Effector memory CD8-positive, alpha-beta T cell (primary cell): ENCODE data around the gene CXCL1.

Experiments
- ATAC-seq: fragments of 150-1000 bp; cut with Tn5 transposase; replicated peaks from 2 replicates; pipeline ENCODE4 v1.10.0; 2021; ENCODE audit warnings: mild to moderate bottlenecking, moderate library complexity
- DNase-seq, 3 experiments: peaks; one replicate each; pipeline ENCODE4 v3.0.0; 2021
- H3K27ac Mint-ChIP-seq, 2 donors: one replicate each; pipeline ENCODE4 v1.8.0; 2022; ENCODE audit warnings: mild to moderate bottlenecking in 2 of 2, mixed read lengths in 2 of 2, moderate library complexity in 2 of 2
- H3K27me3 Mint-ChIP-seq, 2 donors: one replicate each; pipeline ENCODE4 v1.8.0; 2022; ENCODE audit warnings: mixed read lengths in 2 of 2
- H3K36me3 Mint-ChIP-seq: one replicate; pipeline ENCODE4 v1.8.0; 2022; ENCODE audit warnings: mild to moderate bottlenecking, moderate library complexity, mixed read lengths; ENCODE audit not compliant: insufficient read depth
- H3K4me1 Mint-ChIP-seq, 2 donors: one replicate each; pipeline ENCODE4 v1.8.0; 2022; ENCODE audit warnings: low read depth in 2 of 2, mixed read lengths in 2 of 2
- H3K4me3 Mint-ChIP-seq, 2 donors: one replicate each; pipeline ENCODE4 v1.8.0; 2022; ENCODE audit warnings: mild to moderate bottlenecking in 2 of 2, mixed read lengths in 2 of 2, moderate library complexity in 2 of 2
- H3K9me3 Mint-ChIP-seq, 2 donors: one replicate each; pipeline ENCODE4 v1.8.0; 2022; ENCODE audit warnings: mixed read lengths in 2 of 2

The CXCL1 gene

GRCh38 chr4:73872316-73873108 lies 3.3 kb downstream of the CXCL1 start:
- ATAC-seq (no peak), DNase-seq (no peak)
- Mint-ChIP-seq H3K27me3 (peaks cover 11 to 20% of the 10 kb centered on the region in 2 donors), H3K9me3 (peaks cover 5 to 7% of the 10 kb centered on the region in 2 donors), H3K4me1 (no peaks in the 10 kb centered on the region), H3K4me3 (no peak overlapping the region), H3K36me3 (no peaks in the 10 kb centered on the region), H3K27ac (no peak overlapping the region)

GRCh38 chr4:73874386-73874785 lies 5.2 kb downstream of the CXCL1 start:
- Mint-ChIP-seq H3K36me3 (no peaks in the 10 kb centered on the region), H3K9me3 (peaks cover 5 to 7% of the 10 kb centered on the region in 2 donors), H3K4me3 (no peak overlapping the region), H3K27ac (no peak overlapping the region), H3K4me1 (no peaks in the 10 kb centered on the region), H3K27me3 (peaks cover 0 to 5% of the 10 kb centered on the region in 2 donors)
- no peak for DNase-seq
- ATAC-seq = no peak

DNA sequence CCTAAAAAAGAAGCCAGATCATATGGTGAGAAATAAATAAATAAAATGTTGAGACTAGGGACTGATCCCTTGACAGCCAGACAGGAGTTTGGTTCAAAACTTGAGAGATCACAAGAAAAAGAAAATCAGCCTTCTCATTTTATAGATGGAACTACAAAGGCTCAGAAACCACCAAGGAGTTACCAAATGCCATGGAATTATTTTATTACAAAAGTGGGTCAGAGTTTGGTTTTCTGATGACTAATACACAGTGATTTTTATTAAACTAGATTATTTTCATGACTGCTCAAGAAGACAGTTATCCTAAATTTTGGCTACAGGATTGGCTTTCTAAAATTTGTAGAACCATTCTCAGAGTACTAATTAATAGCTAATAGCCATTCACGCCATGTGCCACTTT lies 6.2 kb downstream of the CXCL1 start:
- DNase-seq (no peak), ATAC-seq (no peak)
- peaks cover 5 to 7% of the 10 kb centered on the region in 2 donors for H3K9me3 Mint-ChIP-seq
- no peaks in the 10 kb centered on the region for H3K36me3 Mint-ChIP-seq
- H3K4me3 Mint-ChIP-seq = no peak overlapping the region
- no peaks in the 10 kb centered on the region for H3K4me1 Mint-ChIP-seq
- no peaks in the 10 kb centered on the region for H3K27me3 Mint-ChIP-seq
- H3K27ac Mint-ChIP-seq = no peak overlapping the region

- Mint-ChIP-seq H3K9me3 (peaks cover 0 to 4% of the 10 kb centered on the region in 2 donors), H3K27ac (no peak overlapping the region), H3K36me3 (no peaks in the 10 kb centered on the region), H3K27me3 (no peaks in the 10 kb centered on the region), H3K4me3 (no peak overlapping the region), H3K4me1 (no peaks in the 10 kb centered on the region)
- ATAC-seq (no peak), DNase-seq (no peak)
Measured at GRCh38 chr4:73883306-73883705, 14.1 kb downstream of the CXCL1 start.

- ATAC-seq (no peak), DNase-seq (no peak)
- H3K27ac Mint-ChIP-seq = no peak overlapping the region
- no peaks in the 10 kb centered on the region for H3K4me1 Mint-ChIP-seq
- H3K27me3 Mint-ChIP-seq = no peaks in the 10 kb centered on the region
- H3K36me3 Mint-ChIP-seq = no peaks in the 10 kb centered on the region
- peaks cover 0 to 4% of the 10 kb centered on the region in 2 donors for H3K9me3 Mint-ChIP-seq
- no peak overlapping the region for H3K4me3 Mint-ChIP-seq
Measured at GRCh38 chr4:73885574-73886267, 16.5 kb downstream of the CXCL1 start.

GRCh38 chr4:73891326-73891725 lies 22.1 kb downstream of the CXCL1 start:
- no peak for DNase-seq
- no peak for ATAC-seq
- Mint-ChIP-seq H3K4me3 (no peak overlapping the region), H3K27me3 (no peaks in the 10 kb centered on the region), H3K4me1 (no peaks in the 10 kb centered on the region), H3K9me3 (peaks cover 0 to 2% of the 10 kb centered on the region in 2 donors), H3K36me3 (no peaks in the 10 kb centered on the region), H3K27ac (no peak overlapping the region)

DNA sequence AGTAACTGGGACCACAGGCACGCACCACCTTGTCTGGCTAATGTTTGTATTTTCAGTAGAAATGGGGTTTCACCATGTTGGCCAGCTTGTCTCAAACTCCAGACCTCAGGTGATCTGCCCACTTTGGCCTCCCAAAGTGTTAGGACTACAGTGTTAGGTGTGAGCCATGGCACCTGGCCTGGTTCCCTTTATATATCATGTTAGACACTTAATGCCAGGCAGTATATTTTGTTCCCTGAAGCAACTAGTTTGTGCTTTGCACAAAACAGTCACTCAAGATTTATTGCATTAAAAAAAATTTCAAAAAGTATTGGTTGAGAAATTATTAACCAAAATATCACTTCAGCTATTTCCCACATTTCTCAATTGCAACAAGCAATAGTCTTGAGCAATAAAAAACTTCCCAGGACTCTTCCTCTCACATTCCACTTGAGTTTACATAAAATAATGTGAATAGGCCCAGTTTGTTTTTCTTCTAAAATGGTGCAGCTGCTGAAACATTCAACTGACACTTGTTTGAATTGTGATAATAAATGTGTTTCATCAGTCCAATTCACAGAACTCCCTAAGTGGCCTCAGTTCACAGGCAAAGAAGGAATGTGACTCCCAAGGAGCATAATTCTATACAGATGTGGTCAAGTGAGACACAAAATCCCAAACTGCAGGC lies 22.7 kb downstream of the CXCL1 start:
- no peak overlapping the region for H3K4me3 Mint-ChIP-seq
- ATAC-seq (no peak), DNase-seq (no peak)

DNA sequence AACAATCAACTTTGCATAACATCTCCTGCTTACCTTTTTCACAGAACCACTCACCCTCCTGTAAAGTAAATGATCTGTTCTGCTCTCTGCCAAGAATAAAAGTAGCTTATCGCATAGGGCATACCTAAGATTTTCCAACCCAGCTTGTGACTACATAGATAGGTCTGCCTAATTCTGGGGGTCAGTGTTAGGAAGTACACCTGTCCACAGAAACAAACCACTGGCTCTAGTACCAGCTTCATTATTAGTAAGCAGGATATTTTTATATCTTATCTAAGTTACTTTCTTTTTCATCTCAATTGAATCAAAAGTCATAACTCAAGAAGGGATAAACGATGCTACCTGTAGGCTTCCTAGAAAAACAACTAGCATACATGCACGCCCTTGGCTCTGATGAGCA lies 23.8 kb downstream of the CXCL1 start:
- Mint-ChIP-seq H3K27ac (no peak overlapping the region), H3K4me1 (no peaks in the 10 kb centered on the region), H3K27me3 (no peaks in the 10 kb centered on the region), H3K4me3 (no peak overlapping the region), H3K36me3 (no peaks in the 10 kb centered on the region), H3K9me3 (peaks cover 0 to 2% of the 10 kb centered on the region in 2 donors)
- ATAC-seq (no peak), DNase-seq (no peak)

More for the DNA sequence above, 22.7 kb downstream of the CXCL1 start:
- H3K27ac Mint-ChIP-seq = no peak overlapping the region
- H3K4me1 Mint-ChIP-seq = no peaks in the 10 kb centered on the region
- no peaks in the 10 kb centered on the region for H3K36me3 Mint-ChIP-seq
- H3K27me3 Mint-ChIP-seq = no peaks in the 10 kb centered on the region
- H3K9me3 Mint-ChIP-seq = peaks cover 0 to 2% of the 10 kb centered on the region in 2 donors

- H3K27me3 Mint-ChIP-seq = no peaks in the 10 kb centered on the region
- DNase-seq (no peak), ATAC-seq (no peak)
- no peak overlapping the region for H3K27ac Mint-ChIP-seq
- H3K4me1 Mint-ChIP-seq = no peaks in the 10 kb centered on the region
- H3K36me3 Mint-ChIP-seq = no peaks in the 10 kb centered on the region
- H3K9me3 Mint-ChIP-seq = peaks cover 0 to under 1% of the 10 kb centered on the region in 2 donors
- H3K4me3 Mint-ChIP-seq = no peak overlapping the region
Measured at GRCh38 chr4:73894001-73894400, 24.8 kb downstream of the CXCL1 start.

DNA sequence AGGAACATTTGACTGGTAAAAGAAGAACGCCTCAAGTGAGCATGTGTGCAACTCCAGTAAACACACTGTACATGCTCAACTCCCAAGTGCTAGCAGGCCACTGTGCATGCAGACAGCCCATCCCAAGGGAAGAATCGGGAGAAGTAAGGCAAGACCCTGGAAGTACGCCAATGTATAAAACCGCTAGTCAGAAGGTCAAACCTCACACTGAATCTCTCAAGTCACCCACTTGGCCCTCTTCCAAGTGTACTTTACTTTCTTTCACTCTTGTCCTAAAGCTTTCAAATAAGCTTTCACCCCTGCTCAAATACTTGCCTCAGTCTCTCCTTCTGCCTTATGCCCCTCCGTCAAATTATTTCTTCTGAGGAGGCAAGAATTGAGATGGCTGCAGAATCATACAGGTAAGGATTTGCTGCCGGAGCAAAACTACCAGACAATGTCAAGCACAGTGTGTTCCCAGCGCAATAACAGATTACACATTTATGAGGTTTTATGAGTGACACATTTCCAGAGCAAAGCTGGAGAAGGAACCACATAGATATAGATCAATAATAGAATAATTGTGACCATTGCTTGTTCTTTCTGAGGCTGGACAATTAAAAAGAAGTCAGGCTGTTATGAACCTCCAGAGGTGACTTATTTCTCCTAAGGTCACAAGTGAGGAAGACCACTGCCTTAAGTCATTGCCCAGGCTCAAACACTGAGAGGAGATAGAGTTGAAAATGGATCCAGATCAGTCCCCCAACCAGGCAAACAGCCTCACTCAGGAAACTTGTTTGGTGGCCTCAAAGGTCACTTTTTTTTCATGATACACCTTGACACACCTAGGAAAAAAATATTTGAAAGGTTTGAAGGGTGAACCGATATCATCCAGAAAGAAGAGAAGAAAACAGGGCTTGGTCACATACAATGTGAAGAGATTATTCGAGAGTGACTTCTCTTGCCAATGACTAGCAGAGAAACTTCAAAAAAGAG lies 26.3 kb downstream of the CXCL1 start:
- DNase-seq (no peak), ATAC-seq (no peak)
- no peaks in the 10 kb centered on the region for H3K36me3 Mint-ChIP-seq
- H3K4me3 Mint-ChIP-seq = no peak overlapping the region
- H3K4me1 Mint-ChIP-seq = no peaks in the 10 kb centered on the region
- H3K27me3 Mint-ChIP-seq = no peaks in the 10 kb centered on the region
- H3K27ac Mint-ChIP-seq = no peak overlapping the region
- peaks cover 0 to 6% of the 10 kb centered on the region in 2 donors for H3K9me3 Mint-ChIP-seq

- peaks cover 2 to 6% of the 10 kb centered on the region in 2 donors for H3K9me3 Mint-ChIP-seq
- no peak overlapping the region for H3K27ac Mint-ChIP-seq
- H3K27me3 Mint-ChIP-seq = no peaks in the 10 kb centered on the region
- ATAC-seq (no peak), DNase-seq (no peak)
- H3K4me3 Mint-ChIP-seq = no peak overlapping the region
- H3K4me1 Mint-ChIP-seq = no peaks in the 10 kb centered on the region
- H3K36me3 Mint-ChIP-seq = no peaks in the 10 kb centered on the region
Measured at GRCh38 chr4:73896416-73896815, 27.2 kb downstream of the CXCL1 start.

GRCh38 chr4:73897380-73898136 lies 28.4 kb downstream of the CXCL1 start:
- ATAC-seq = no peak
- H3K9me3 Mint-ChIP-seq = peaks cover 5 to 10% of the 10 kb centered on the region in 2 donors
- H3K27ac Mint-ChIP-seq = no peak overlapping the region
- no peaks in the 10 kb centered on the region for H3K36me3 Mint-ChIP-seq
- H3K4me3 Mint-ChIP-seq = no peak overlapping the region
- no peaks in the 10 kb centered on the region for H3K27me3 Mint-ChIP-seq
- no peaks in the 10 kb centered on the region for H3K4me1 Mint-ChIP-seq
- DNase-seq = no peak
